ENCODE measurements around the gene PPFIBP1. TPM values are rescaled to one million over a fixed set of nuclear protein-coding genes. Genes with fewer than 3 reads are reported as not detected.
A peak's percentile ranks its signal among the peaks of the same experiment; 100 is the strongest.

PPFIBP1 gene
- total and polyA plus RNA-seq, 2 of the 4 experiments (the other 2 are of a cell fraction) = 30.4 to 72.2 TPM

GRCh38 chr12:27730097-27730588 lies 206.1 kb downstream of the PPFIBP1 start:
- Histone ChIP-seq H2BK120ac (ENCODE audit: low read depth, low read length) (no peak overlapping the region), H2BK15ac (ENCODE audit: low read depth, low read length) (no peak overlapping the region), H3K18ac (ENCODE audit: low read depth, low read length) (no peak overlapping the region), H2AFZ (replicated peaks; ENCODE audit: low read length, poor library complexity) (no peak overlapping the region), H3K9ac (ENCODE audit: low read depth, low read length) (no peak overlapping the region), H3K79me1 (ENCODE audit: low read depth in 1 of 2, low read length in 2 of 2) (peaks cover 9 to 16% of the 10 kb centered on the region in 2 experiments), H4K20me1 (ENCODE audit: insufficient read depth, low read length) (no peaks in the 10 kb centered on the region), H3K27me3 (ENCODE audit: control insufficient read depth, insufficient read depth, low read length) (no peaks in the 10 kb centered on the region), H3K27ac (ENCODE audit: insufficient read depth, low read length) (no peak overlapping the region), H3K36me3 (ENCODE audit: control insufficient read depth, insufficient read depth, low read length) (peaks cover 17% of the 10 kb centered on the region), H3K4me3 (ENCODE audit: insufficient read depth, low read depth, low read length) (no peak overlapping the region), H3K9me3 (ENCODE audit: control insufficient read depth, insufficient read depth, low read length) (no peaks in the 10 kb centered on the region), H3K4ac (ENCODE audit: low read depth, low read length) (no peak overlapping the region), H2AK9ac (replicated peaks; ENCODE audit: low read depth, low read length, poor library complexity) (no peak overlapping the region), H3K4me2 (ENCODE audit: low read depth, low read length) (no peak overlapping the region), H2AK5ac (ENCODE audit: low read depth, low read length) (no peak overlapping the region), H4K8ac (ENCODE audit: low read depth in 2 of 2, low read length in 2 of 2) (no peak overlapping the region), H3K23ac (ENCODE audit: low read depth, low read length) (no peak overlapping the region), H2BK5ac (ENCODE audit: low read depth, low read length, poor library complexity, severe bottlenecking) (no peak overlapping the region), H3K4me1 (ENCODE audit: control insufficient read depth, insufficient read depth, low read length) (no peaks in the 10 kb centered on the region), H2BK20ac (ENCODE audit: low read depth, low read length) (no peak overlapping the region), H4K91ac (ENCODE audit: insufficient read depth, low read depth, low read length) (no peak overlapping the region), H3K14ac (replicated peaks; ENCODE audit: low read depth, low read length) (no peak overlapping the region), H3K9me1 (ENCODE audit: insufficient read depth, low read length) (no peaks in the 10 kb centered on the region), H3K56ac (ENCODE audit: extremely low read depth, insufficient read depth, low read length) (no peak overlapping the region), H4K5ac (ENCODE audit: low read depth, low read length) (no peak overlapping the region)
- DNase-seq (no peak), ATAC-seq (ENCODE audit: low read depth) (no peak)
- WGBS, 2 experiments (ENCODE audit: extremely low coverage in 2 of 2, insufficient read length in 1 of 2) = 100% methylated on average over 1 of the region's 4 CpGs; no CpG with 5 or more reads in 1 of the 2 experiments
- CTCF ChIA-PET = no interaction called here
- dilution Hi-C loops (cut with HindIII; ENCODE audit: low sequenced_read_pairs, unreplicated experiment) (no loop called here), intact Hi-C loops (cut with micrococcal nuclease) (loop anchor here (5.0 to 10.0 kb wide), 2 partner anchors 92 to 1265 kb away; no protein-coding TSS in a partner anchor), in situ Hi-C loops (cut with MboI; ENCODE audit: low sequenced_read_pairs) (loop anchor here (5.0 to 25.0 kb wide), 3 partner anchors 217 to 1257 kb away; no protein-coding TSS in a partner anchor)
- no TSS peak for BruUV-seq (replicated peaks)
- POLR2A ChIA-PET (ENCODE audit: unreplicated experiment) = no interaction called here
- TF ChIP-seq MXI1 (IDR thresholded peaks at IDR 0.05; ENCODE audit: borderline replicate concordance, low read depth, low read length) (no peak), FOS (IDR thresholded peaks at IDR 0.05; ENCODE audit: low read depth, low read length) (no peak), RCOR1 (IDR thresholded peaks at IDR 0.05; ENCODE audit: insufficient replicate concordance, low read length) (no peak), USF2 (IDR thresholded peaks at IDR 0.05; ENCODE audit: low read depth, low read length) (no peak), MAFK (IDR thresholded peaks at IDR 0.05; ENCODE audit: low read depth, low read length) (peak; percentile 74)
- TF ChIP-seq, protein P1, sequence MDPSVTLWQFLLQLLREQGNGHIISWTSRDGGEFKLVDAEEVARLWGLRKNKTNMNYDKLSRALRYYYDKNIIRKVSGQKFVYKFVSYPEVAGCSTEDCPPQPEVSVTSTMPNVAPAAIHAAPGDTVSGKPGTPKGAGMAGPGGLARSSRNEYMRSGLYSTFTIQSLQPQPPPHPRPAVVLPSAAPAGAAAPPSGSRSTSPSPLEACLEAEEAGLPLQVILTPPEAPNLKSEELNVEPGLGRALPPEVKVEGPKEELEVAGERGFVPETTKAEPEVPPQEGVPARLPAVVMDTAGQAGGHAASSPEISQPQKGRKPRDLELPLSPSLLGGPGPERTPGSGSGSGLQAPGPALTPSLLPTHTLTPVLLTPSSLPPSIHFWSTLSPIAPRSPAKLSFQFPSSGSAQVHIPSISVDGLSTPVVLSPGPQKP (IDR thresholded peaks at IDR 0.05; ENCODE audit: borderline replicate concordance, low read depth, low read length) = no peak

Data from IMR-90 (cell line).